Coronary artery (tissue), 2 donors: Measurements from ENCODE around the gene SLC35F3.

Source experiments
- DNase-seq: peaks from one replicate; pipeline ENCODE4 v3.0.0-alpha.2; 2017; ENCODE audit warnings: low spot score
- H3K27ac ChIP-seq, 2 donors: fragments of 200-600 bp; sonication (generic); one replicate each; pipeline ENCODE4 v1.5.1; 2016 to 2019
- H3K4me3 ChIP-seq: fragments of 200-600 bp; sonication (generic); 2 replicates; pipeline ENCODE4 v1.5.1; 2016; ENCODE audit warnings: mild to moderate bottlenecking, moderate library complexity
- TF ChIP-seq, protein P1 (sequence below): fragments of 200-600 bp; sonication (generic); IDR thresholded peaks from one replicate; pipeline ENCODE4 v1.5.1; 2019; ENCODE audit warnings: antibody characterized with exemption

Gene SLC35F3

DNA sequence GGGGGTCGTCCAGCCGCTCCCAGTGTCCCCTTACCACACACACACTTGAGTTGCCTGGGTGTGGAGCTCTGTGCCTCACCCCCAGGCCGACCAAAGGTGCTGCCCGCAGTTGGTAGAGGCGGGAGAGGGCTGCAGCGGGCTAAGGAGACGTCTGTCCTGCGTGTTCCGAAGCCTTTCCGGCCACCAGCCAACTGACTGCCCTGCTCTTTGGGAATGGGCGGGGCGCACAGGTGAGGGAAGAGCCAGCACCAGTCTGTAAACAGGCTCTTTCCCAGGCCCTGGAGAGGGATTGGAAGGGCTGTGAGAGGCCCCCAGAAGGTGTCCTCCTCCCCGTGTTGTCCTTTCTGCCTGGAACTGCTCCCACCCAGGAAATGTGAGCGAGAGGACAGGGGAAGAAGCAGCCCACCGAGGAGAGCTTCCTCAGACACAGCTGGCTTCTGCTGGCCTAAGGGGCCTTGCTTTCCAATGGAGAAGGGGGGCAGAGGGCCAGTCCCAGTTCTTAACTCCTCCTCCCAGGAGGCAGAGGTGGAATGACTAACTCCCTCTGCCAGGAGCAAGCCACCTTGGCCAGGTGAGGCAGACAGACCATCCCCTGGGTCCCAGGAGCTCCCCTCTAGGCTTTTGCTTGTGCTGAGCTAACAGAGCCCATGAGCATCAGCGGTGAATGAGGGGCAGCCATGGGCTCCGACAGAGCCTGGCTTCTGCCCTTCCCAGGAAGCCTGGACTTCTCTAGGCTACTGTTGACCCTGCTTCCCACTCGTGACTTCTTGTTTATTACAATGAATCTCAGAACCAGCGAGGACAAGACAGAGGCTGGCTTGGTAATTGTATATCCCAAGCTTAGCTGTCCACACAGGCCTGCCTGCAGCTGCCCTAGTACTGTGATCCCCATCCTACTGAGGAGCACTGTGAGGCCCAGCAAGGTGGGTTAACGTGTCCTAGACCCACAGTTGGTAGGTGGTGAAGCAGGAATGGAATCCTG, 310.7 kb downstream of the SLC35F3 start:
- no peak for DNase-seq
- Histone ChIP-seq H3K27ac (no peak overlapping the region), H3K4me3 (peak overlapping the region; percentile 66)
- TF ChIP-seq, protein P1, sequence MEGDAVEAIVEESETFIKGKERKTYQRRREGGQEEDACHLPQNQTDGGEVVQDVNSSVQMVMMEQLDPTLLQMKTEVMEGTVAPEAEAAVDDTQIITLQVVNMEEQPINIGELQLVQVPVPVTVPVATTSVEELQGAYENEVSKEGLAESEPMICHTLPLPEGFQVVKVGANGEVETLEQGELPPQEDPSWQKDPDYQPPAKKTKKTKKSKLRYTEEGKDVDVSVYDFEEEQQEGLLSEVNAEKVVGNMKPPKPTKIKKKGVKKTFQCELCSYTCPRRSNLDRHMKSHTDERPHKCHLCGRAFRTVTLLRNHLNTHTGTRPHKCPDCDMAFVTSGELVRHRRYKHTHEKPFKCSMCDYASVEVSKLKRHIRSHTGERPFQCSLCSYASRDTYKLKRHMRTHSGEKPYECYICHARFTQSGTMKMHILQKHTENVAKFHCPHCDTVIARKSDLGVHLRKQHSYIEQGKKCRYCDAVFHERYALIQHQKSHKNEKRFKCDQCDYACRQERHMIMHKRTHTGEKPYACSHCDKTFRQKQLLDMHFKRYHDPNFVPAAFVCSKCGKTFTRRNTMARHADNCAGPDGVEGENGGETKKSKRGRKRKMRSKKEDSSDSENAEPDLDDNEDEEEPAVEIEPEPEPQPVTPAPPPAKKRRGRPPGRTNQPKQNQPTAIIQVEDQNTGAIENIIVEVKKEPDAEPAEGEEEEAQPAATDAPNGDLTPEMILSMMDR, result no peak

DNA sequence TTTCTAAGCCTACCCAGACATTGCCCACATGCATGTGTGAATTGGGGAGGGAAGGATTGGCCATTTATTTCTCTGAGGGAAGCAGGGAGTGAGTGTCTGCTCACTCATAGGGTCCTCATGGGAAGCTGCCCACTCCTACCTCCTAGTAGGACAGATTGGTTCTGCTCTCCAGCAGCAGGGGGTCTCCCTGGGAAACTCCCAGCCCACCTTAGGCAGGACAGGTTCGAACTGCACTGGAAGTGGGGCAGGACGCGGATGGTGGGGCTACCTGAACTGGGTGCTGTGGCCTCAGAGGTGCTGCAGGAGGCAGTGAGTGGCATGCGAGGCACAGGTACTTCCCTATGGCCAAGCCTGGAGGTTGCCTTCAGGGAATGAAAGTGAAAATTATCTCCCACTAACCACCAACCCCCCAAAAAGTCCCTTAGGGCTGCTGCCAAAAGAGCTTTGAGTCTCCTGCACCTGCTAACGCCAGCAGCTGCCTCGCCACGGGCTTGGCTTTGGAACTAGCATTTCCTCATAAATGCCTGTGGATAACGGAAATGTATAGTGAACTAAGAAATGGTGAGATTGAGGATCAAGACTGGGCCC, 311.7 kb downstream of the SLC35F3 start:
- TF ChIP-seq, protein P1, result no peak
- Histone ChIP-seq H3K27ac (no peak overlapping the region), H3K4me3 (no peak overlapping the region)
- DNase-seq, result no peak

DNA sequence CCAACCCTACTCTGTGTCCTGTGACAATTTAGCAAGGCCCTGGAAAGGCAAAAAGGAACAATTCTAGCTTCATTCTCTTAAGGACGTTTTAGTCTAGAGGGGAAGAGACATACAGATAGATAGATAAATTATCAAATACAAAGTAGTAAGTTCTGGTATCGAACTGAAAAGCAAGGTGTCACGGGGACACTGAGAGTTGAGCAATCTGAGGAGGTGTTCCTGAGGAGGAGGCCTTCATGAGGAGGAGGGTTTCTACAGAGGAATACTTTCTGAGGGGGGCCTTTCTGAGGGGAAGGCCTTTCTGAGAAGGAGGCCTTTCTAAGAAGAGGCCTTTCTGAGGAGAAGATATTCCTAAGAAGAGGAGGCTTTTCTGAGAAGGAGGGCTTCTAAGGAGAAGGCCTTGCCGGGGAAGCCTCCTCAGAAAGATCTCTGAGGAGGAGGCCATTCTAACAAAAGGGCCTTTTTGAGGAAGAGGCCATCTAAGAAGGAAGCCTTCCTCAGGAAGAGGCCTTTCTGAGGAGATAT, 312.9 kb downstream of the SLC35F3 start:
- Histone ChIP-seq H3K27ac (no peak overlapping the region), H3K4me3 (no peak overlapping the region)
- DNase-seq, result no peak
- TF ChIP-seq, protein P1, result no peak

DNA sequence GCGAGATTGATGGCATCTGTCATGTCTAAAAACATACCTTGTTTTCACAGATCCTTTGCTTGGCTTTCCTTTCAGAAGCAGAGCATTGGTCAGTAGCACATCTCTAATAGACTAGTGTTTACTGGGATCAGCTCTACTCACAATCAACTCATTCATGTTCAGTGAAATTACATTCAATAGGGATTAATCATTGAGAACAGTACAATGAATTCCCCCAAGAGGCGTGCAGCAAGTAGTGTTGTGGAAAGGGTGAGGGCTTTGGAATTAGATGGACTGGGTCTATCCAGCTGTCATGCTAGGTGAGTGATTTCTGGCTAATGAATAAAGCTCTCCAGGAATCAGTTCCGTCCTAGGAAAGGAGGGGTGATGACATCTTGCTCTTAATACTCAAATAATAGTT, 313.6 kb downstream of the SLC35F3 start:
- H3K27ac ChIP-seq, result no peak overlapping the region
- no peak for DNase-seq
- H3K4me3 ChIP-seq, result no peak overlapping the region
- TF ChIP-seq, protein P1, result no peak

DNA sequence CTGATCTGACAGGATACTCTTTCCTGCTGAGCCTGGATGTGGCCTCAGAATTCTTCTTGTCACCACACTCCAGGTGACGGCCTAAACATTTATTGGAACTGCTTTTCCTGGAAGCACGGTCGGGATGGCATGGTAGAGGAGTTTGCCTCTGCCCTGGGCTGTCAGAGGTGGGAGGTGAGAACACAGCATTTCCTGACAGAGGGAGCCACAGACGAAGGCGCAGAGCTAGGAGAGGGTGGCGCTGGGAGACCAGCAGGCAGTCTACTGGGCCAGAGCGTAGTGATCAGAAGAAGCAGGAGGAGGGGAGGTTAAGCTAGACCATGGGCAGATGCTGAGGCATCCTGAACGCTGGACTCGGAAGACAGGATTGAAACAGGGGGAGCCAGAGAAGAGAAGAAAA, 315.2 kb downstream of the SLC35F3 start:
- TF ChIP-seq, protein P1, result no peak
- DNase-seq, result no peak
- Histone ChIP-seq H3K27ac (no peak overlapping the region), H3K4me3 (no peak overlapping the region)

DNA sequence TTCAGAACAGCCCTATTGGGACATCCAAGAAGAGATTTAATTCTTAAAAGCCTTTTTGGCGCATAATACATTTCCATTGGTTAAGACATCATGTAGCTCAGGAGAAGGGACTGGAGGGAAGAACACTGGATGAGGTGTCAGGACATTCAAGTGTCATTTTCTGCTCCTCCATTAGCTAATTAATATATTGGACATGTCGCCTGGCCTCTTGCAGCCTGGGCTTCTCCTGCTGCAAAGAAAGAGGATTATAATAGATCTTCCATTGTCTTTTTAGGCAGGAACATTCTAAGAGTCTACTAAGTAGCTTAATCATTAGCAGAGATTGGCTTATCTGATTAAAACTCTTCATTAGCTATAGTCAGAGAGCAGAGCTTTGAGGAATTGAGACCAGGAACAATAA, 317.1 kb downstream of the SLC35F3 start:
- no peak overlapping the region for H3K4me3 ChIP-seq
- TF ChIP-seq, protein P1, result no peak
- DNase-seq, result no peak
- H3K27ac ChIP-seq, result no peak overlapping the region
